Measurements from ENCODE around the gene LRP5. TPM values are rescaled to one million over a fixed set of nuclear protein-coding genes. Genes with fewer than 3 reads are reported as not detected.

The LRP5 gene
- total RNA-seq, 2 experiments from 2014 or later = 10.2 to 10.7 TPM

- ChIA-PET CTCF (no interaction called here), POLR2A (no interaction called here)
Observed at GRCh38 chr11:68322052-68322430, 9.7 kb downstream of the LRP5 start.

DNA sequence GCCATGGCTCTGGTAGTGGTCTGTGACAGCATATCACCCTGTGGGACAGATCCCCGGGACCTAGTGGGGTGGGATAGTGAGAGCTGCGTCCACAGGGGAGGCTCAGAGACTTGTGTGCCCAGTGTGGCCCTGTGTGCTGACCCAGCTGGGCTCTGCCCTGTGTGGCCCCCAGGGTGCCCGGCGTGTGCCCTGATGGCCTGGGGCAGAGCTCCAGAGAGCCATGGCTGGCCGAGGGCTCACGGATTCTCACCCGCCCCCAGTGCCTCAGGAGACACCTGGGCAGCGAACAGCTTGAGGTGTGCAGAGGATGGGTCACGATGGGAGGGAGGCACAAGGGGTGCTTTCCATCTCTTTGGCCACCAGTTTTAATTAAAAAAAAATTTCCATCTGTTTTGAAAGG is 11.8 kb downstream of the LRP5 start:
- ChIA-PET POLR2A (no interaction called here), CTCF (no interaction called here)

- ChIA-PET CTCF (interaction anchor here (0.6 kb wide), 1 partner anchor 334 kb away, joined by 3 read pairs; no protein-coding TSS in a partner anchor), POLR2A (no interaction called here)
Observed at GRCh38 chr11:68324695-68325094, 12.3 kb downstream of the LRP5 start.

- POLR2A ChIA-PET = no interaction called here
- CTCF ChIA-PET = interaction anchor here (0.6 kb wide), 1 partner anchor 333 kb away, joined by 3 read pairs; no protein-coding TSS in a partner anchor
Observed at GRCh38 chr11:68325183-68325906, 13.0 kb downstream of the LRP5 start.

GRCh38 chr11:68325907-68326220 is 13.5 kb downstream of the LRP5 start:
- ChIA-PET POLR2A (no interaction called here), CTCF (no interaction called here)

DNA sequence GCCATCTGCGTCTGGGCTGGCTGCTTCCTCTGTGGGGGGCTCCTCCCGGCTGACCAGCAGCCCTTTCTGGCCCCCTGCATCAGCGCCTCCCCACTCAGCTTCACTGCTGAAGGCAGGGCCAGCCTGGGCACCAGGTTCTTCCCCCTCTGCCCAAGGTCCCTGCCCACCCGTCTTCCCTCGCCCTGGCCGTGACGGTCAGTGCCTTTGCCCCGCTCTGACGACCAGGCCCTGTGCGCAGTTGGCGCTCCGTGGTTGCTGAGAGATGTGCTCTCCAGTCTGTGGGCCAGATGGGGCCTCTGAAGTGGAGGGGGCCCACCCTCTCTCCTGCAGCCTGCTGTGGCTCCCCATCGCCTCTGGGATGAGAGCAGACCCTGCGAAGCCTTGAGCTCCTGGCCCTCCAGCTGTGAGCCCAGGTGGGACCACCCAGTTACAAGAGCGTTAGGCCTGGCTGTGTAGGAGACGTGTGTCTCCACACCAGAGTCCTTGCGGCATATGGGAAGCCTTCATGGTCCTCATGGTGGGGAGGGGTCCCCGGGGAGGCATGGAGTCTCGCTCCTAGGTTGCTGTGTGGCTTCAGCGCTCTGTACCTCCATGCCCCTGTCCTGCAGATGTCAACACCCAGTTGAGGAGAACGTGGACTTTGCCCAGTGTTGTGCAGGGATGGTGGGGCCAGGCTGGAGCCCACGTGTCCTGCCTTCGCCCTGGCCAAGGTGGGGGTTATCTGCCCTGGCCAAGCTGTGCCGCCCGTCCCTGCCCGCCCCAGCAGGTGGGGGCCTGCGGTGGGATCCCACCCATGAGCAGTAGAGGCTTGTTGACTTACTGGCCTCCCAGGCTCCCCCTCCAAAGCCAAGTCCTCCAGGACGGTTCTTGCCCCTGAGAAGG is 14.2 kb downstream of the LRP5 start:
- ChIA-PET CTCF (no interaction called here), POLR2A (no interaction called here)

GRCh38 chr11:68327586-68328370 is 15.4 kb downstream of the LRP5 start:
- ChIA-PET CTCF (no interaction called here), POLR2A (interaction anchor here (0.6 kb wide), 1 partner anchor 9 kb away, joined by 6 read pairs; no protein-coding TSS in a partner anchor)

GRCh38 chr11:68328374-68329091 is 16.1 kb downstream of the LRP5 start:
- ChIA-PET CTCF (interaction anchor here (0.6 kb wide), 1 partner anchor 8 kb away, joined by 3 read pairs; no protein-coding TSS in a partner anchor), POLR2A (interaction anchor here (0.7 kb wide), 1 partner anchor 65 kb away, joined by 6 read pairs; no protein-coding TSS in a partner anchor)

DNA sequence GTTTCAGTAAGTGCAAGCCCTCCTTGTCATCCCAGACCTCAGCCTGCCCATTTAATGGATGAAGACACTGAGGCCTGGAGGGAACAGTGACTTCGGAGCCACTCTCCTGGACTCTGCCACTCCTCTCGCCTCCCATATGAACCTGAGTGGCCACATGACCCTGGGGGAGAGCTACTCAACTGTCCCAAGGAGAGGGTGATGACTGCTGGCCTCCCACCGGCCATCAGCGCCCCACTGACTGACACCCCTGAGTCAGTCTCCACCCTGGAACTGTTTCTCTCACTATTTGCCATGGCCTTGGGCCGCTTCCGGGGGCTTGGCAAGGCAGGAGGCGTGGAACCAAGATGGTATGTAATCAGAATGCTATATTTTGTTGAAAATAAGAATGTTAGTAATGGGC is 17.1 kb downstream of the LRP5 start:
- ChIA-PET CTCF (no interaction called here), POLR2A (interaction anchor here (0.7 kb wide), 1 partner anchor 66 kb away, joined by 6 read pairs; no protein-coding TSS in a partner anchor)

- POLR2A ChIA-PET = no interaction called here
- CTCF ChIA-PET = no interaction called here
Observed at GRCh38 chr11:68329978-68330699, 17.7 kb downstream of the LRP5 start.

- ChIA-PET POLR2A (no interaction called here), CTCF (no interaction called here)
Observed at GRCh38 chr11:68330700-68331337, 18.4 kb downstream of the LRP5 start.

GRCh38 chr11:68331338-68331947 is 19.1 kb downstream of the LRP5 start:
- ChIA-PET CTCF (no interaction called here), POLR2A (no interaction called here)

GRCh38 chr11:68332186-68332585 is 19.8 kb downstream of the LRP5 start:
- ChIA-PET CTCF (interaction anchor here (0.8 kb wide), 1 partner anchor 62 kb away, joined by 3 read pairs; no protein-coding TSS in a partner anchor), POLR2A (no interaction called here)

DNA sequence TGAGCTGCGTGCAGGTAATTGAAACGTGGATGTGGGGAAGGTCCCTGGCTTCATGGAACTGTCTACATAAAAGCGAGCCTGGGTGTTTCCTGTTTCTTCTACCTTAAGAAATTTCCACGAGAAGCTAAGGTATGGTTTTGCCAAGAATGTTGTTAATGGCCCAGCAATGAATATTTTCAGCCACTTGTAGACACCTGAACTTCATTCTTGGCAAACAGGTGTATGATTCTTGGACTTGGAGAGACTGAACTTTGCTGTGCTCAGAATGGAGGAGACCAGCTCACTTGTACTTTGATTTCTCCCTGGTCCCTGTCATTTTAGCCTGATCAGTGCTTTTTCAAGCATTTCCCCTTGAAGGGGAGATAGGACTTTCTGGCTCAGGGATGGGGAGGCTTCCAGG is 20.8 kb downstream of the LRP5 start:
- ChIA-PET CTCF (no interaction called here), POLR2A (no interaction called here)

- ChIA-PET CTCF (no interaction called here), POLR2A (no interaction called here)
Observed at GRCh38 chr11:68334923-68335322, 22.5 kb downstream of the LRP5 start.

DNA sequence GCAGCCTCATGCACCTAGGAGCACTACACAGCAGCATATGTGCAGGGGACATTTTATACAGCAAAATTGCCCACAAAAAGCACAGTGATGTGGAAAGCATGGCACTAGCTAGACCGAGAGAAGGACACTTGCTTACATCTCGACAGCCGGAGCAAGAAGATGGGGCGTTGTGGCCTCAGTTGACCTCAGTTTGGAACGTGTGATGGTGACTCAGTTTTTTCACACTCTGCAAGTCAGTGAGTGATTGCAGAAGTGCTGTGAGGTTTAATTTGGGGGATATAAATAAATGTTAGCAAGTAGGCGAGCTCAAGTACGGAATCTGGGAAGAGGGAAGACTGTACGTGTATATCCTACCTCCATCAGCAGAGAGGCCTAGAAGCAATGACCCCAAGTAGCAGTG is 23.3 kb downstream of the LRP5 start:
- POLR2A ChIA-PET = no interaction called here
- CTCF ChIA-PET = interaction anchor here (0.7 kb wide), 1 partner anchor 15 kb away, joined by 5 read pairs; no protein-coding TSS in a partner anchor

- ChIA-PET POLR2A (interaction anchor here (0.5 kb wide), 1 partner anchor 216 kb away, joined by 3 read pairs; no protein-coding TSS in a partner anchor), CTCF (no interaction called here)
Observed at GRCh38 chr11:68336716-68337115, 24.3 kb downstream of the LRP5 start.

GRCh38 chr11:68337399-68337835 is 25.0 kb downstream of the LRP5 start:
- ChIA-PET POLR2A (no interaction called here), CTCF (no interaction called here)

Measured in activated CD8-positive, alpha-beta memory T cell treated with anti-CD3 and anti-CD28 coated beads for 36 hours (primary cell).